ENCODE data around the gene CTLA4.

GRCh38 chr2:203873461-203873860 is 5.9 kb downstream of the CTLA4 start:
- TF ChIP-seq CTCF (IDR thresholded peaks at IDR 0.05; ENCODE audit: low read length), result no peak
- no peak for TF ChIP-seq EZH2phosphoT487 (IDR thresholded peaks at IDR 0.05; ENCODE audit: low read length)
